ENCODE data around the gene SPANXN5. TPM values are rescaled to one million over a fixed set of nuclear protein-coding genes. Genes with fewer than 3 reads are reported as not detected.

SPANXN5 gene
- total and polyA plus RNA-seq, 2 donors (not counting 3 experiments of a cell fraction or from before 2014, with no cell fraction given): not detected

GRCh38 chrX:52824608-52825007 lies 27.4 kb upstream of the SPANXN5 start:
- no peak for FAIRE-seq
- POLR2A ChIA-PET: no interaction called here

More at GRCh38 chrX:52824608-52825007, 27.4 kb upstream of the SPANXN5 start:
- no peak for DNase-seq (ENCODE audit: low read depth, low spot score)
- Histone ChIP-seq H3K36me3 (ENCODE audit: control insufficient read depth in 2 of 2, extremely low read depth in 1 of 2, insufficient read depth in 2 of 2, low read length in 2 of 2) (no peaks in the 10 kb centered on the region), H3K9me1 (replicated peaks; ENCODE audit: control insufficient read depth, extremely low read depth, insufficient read depth, low read length) (no peaks in the 10 kb centered on the region), H3K27ac (ENCODE audit: insufficient read depth, low read depth, low read length) (no peak overlapping the region), H2AFZ (ENCODE audit: low read depth, low read length) (no peak overlapping the region), H3K27me3 (ENCODE audit: control insufficient read depth in 2 of 2, insufficient read depth in 2 of 2, low read length in 2 of 2) (no peaks in the 10 kb centered on the region), H4K20me1 (replicated peaks; ENCODE audit: control insufficient read depth, extremely low read depth, insufficient read depth, low read length) (no peaks in the 10 kb centered on the region), H3K4me2 (ENCODE audit: insufficient read depth, low read length) (no peak overlapping the region), H3K4me1 (ENCODE audit: control insufficient read depth, extremely low read depth, insufficient read depth, low read length) (no peaks in the 10 kb centered on the region), H3K4me3 (replicated peaks in 1 of 3; ENCODE audit: insufficient read depth in 1 of 3, low read depth in 1 of 3, low read length in 3 of 3) (no peak overlapping the region), H3K9me3 (replicated peaks; ENCODE audit: control insufficient read depth, insufficient read depth, low read length) (no peaks in the 10 kb centered on the region), H3K79me2 (ENCODE audit: control insufficient read depth, insufficient read depth, low read length) (no peaks in the 10 kb centered on the region), H3K9ac (replicated peaks; ENCODE audit: extremely low read depth, insufficient read depth, low read length) (no peak overlapping the region)
- intact Hi-C loops (cut with micrococcal nuclease): no loop called here
- BruUV-seq (replicated peaks): no TSS peak
- CTCF ChIA-PET: no interaction called here
- TF ChIP-seq FOS (IDR thresholded peaks at IDR 0.05; ENCODE audit: borderline replicate concordance, insufficient read depth, low read length) (no peak), CTCF (IDR thresholded peaks at IDR 0.05; ENCODE audit: extremely low read depth in 1 of 2, insufficient read depth in 1 of 2, low read depth in 1 of 2, low read length in 2 of 2) (no peak), EZH2 (IDR thresholded peaks at IDR 0.05; ENCODE audit: borderline replicate concordance, low read depth, low read length, severe bottlenecking) (no peak), MAX (IDR thresholded peaks at IDR 0.05; ENCODE audit: insufficient read depth, insufficient read length) (no peak), POLR2A (IDR thresholded peaks at IDR 0.05; ENCODE audit: low read depth, low read length) (no peak), JUN (IDR thresholded peaks at IDR 0.05; ENCODE audit: borderline replicate concordance, insufficient read depth, insufficient read length, low read depth) (no peak), GATA2 (IDR thresholded peaks at IDR 0.05; ENCODE audit: insufficient read depth, insufficient read length, low read depth, low read length) (no peak), POLR2AphosphoS5 (IDR thresholded peaks at IDR 0.05; ENCODE audit: insufficient read depth, low read depth, low read length) (no peak), MYC (IDR thresholded peaks at IDR 0.05; ENCODE audit: low read depth, low read length) (no peak)
- dilution Hi-C loops (cut with MboI; ENCODE audit: extremely low pct_ligation_motif_present, low sequenced_read_pairs): no loop called here
